Stimulated activated CD8-positive, alpha-beta memory T cell treated with anti-CD3 and anti-CD28 coated beads, Interleukin-15, amount 100 ng/mL, for 24 hours (primary cell): Measurements from ENCODE around the gene MAPK8IP2.
A peak's percentile ranks its signal among the peaks of the same experiment; 100 is the strongest.
"Not testable (repeated sequence)": the region's sequence is repeated elsewhere in the genome, so short reads cannot be mapped to it uniquely, and the experiment has no call there.

Source experiments
- DNase-seq: peaks from one replicate; pipeline ENCODE4 v3.0.0-alpha.2; 2020; ENCODE audit warnings: low read depth

MAPK8IP2 gene

GRCh38 chr22:50612528-50613221 is 12.1 kb downstream of the MAPK8IP2 start:
- DNase-seq, result no peak

GRCh38 chr22:50613291-50613981 is 12.8 kb downstream of the MAPK8IP2 start:
- DNase-seq, result no peak

GRCh38 chr22:50614296-50614695 is 13.7 kb downstream of the MAPK8IP2 start:
- not testable (repeated sequence) for DNase-seq

GRCh38 chr22:50620593-50621355 is 20.2 kb downstream of the MAPK8IP2 start:
- no peak for DNase-seq

GRCh38 chr22:50621356-50621880 is 20.8 kb downstream of the MAPK8IP2 start:
- no peak for DNase-seq

GRCh38 chr22:50621948-50622722 is 21.5 kb downstream of the MAPK8IP2 start:
- no peak for DNase-seq

- DNase-seq, result no peak
Observed at GRCh38 chr22:50622723-50623327, 22.2 kb downstream of the MAPK8IP2 start.

- no peak for DNase-seq
Observed at GRCh38 chr22:50624347-50625130, 23.9 kb downstream of the MAPK8IP2 start.

GRCh38 chr22:50625131-50625567 is 24.6 kb downstream of the MAPK8IP2 start:
- DNase-seq, result no peak

GRCh38 chr22:50625568-50626313 is 25.1 kb downstream of the MAPK8IP2 start:
- DNase-seq, result no peak

GRCh38 chr22:50626314-50626849 is 25.8 kb downstream of the MAPK8IP2 start:
- no peak for DNase-seq

- no peak for DNase-seq
Observed at GRCh38 chr22:50626850-50627641, 26.5 kb downstream of the MAPK8IP2 start.

GRCh38 chr22:50627642-50628542 is 27.3 kb downstream of the MAPK8IP2 start, which contains the start of gene ARSA:
TSS of gene ARSA (minus strand) at chr22:50628152. CDS start at chr22:50627779, 373 bp downstream.
- peak; percentile 54 for DNase-seq

GRCh38 chr22:50628543-50629134 is 28.0 kb downstream of the MAPK8IP2 start:
- DNase-seq, result no peak

GRCh38 chr22:50630376-50630775 is 29.8 kb downstream of the MAPK8IP2 start:
- no peak for DNase-seq

- no peak for DNase-seq
Observed at GRCh38 chr22:50633086-50633485, 32.5 kb downstream of the MAPK8IP2 start.

- no peak for DNase-seq
Observed at GRCh38 chr22:50633771-50634170, 33.2 kb downstream of the MAPK8IP2 start.
